Pancreas (tissue), 10 donors: Measurements from ENCODE around the gene B3GAT1. TPM values are rescaled to one million over a fixed set of nuclear protein-coding genes. Genes with fewer than 3 reads are reported as not detected.

Experiments
- ATAC-seq, 4 donors: fragments of 200-7000 bp; cut with Tn5 transposase; one replicate each; pipeline versions ENCODE4 v1.8.0 to v1.9.1; 2020; ENCODE audit warnings: mild to moderate bottlenecking in 4 of 4, moderate library complexity in 4 of 4
- DNase-seq, 6 donors: peaks; one replicate each; pipeline ENCODE4 v3.0.0-alpha.2; 2020
- FAIRE-seq: peaks from 2 replicates; lab custom pipeline; 2012; peaks lifted over from hg19 to GRCh38; lab: Jason Lieb, UNC
- H3K27ac ChIP-seq, 4 donors: fragments of 200-600 bp; sonication (generic); 1 replicate in 3 of 4; 2 replicates in 1 of 4; pipeline versions ENCODE4 v1.5.0 to v1.8.0; 2020
- H3K27me3 ChIP-seq, 4 donors: fragments of 200-600 bp; one replicate each; pipeline ENCODE4 v1.8.0; 2021
- H3K36me3 ChIP-seq, 3 donors: fragments of 200-600 bp; sonication (generic) in 1 of 3; one replicate each; pipeline versions ENCODE4 v1.5.0 to v1.8.0; 2020 to 2021
- H3K4me1 ChIP-seq, 3 donors: fragments of 200-600 bp; one replicate each; pipeline ENCODE4 v1.8.0; 2021
- H3K4me3 ChIP-seq, 4 donors: fragments of 200-600 bp; sonication (generic) in 2 of 4; one replicate each; pipeline versions ENCODE4 v1.5.0 to v1.8.0; 2020 to 2021
- H3K9me3 ChIP-seq, 4 donors: fragments of 200-600 bp; one replicate each; pipeline ENCODE4 v1.8.0; 2021
- WGBS, 2 donors: extraction: QIAGEN DNeasy Blood & Tissue Kit; methylation state at CpG; one replicate each; pipeline ENCODE4 v1.1.7; 2013; 5-methylcytosine and 5-hydroxymethylcytosine counted together
- intact Hi-C, 3 donors: fragments of 100-400 bp; cut with DNase I; formaldehyde crosslinking; loops; one replicate each; pipeline versions ENCODE4 v1.11.1 to v1.14.2; 2022
- polyA plus RNA-seq, 2 donors: library from polyadenylated mRNA; stranded (reverse); fragments of 200-250 nt; gene quantifications; one replicate each; pipeline ENCODE4 v1.2.3, GENCODE V29; 2013
- total RNA-seq, 6 donors: library from RNA; stranded (reverse); fragmentation: NEBNext Ultra II Directional in 4 of 6; extraction: Animal tissue kit (Norgen Biotek cat#: 25700) in 4 of 6; gene quantifications; one replicate each; pipeline versions ENCODE4 v1.2.1 to v1.2.4, GENCODE V29; 2021 to 2023
- TF ChIP-seq, protein P1 (sequence below), 4 donors: fragments of 200-600 bp; sonication (generic) in 3 of 4; IDR thresholded peaks; one replicate each; pipeline versions ENCODE4 v1.5.0 to v1.8.0; 2021; ENCODE audit warnings: antibody characterized with exemption in 4 of 4
- donor health status: healthy with polysubstance abuse.
- donor health status: DM: no; HTN: no; CAD: no; lungs with moderate emphysema.
- donor health status: DM: no; HTN: no; CAD: no.
- donor health status: control.
- donor health status: control.
- donor health status: Bipolar disorder and iron deficiency.
- donor health status: DM: yes; HTN: yes; CAD: no.
- donor health status: DM: no; HTN: no; CAD: no.
- donor health status: DM: no; HTN: no; CAD: no.
- donor health status: DM: yes; HTN: yes; CAD: no.

The B3GAT1 gene
- total and polyA plus RNA-seq, 8 donors, result 0.08 to 1.3 (median 0.20) TPM

DNA sequence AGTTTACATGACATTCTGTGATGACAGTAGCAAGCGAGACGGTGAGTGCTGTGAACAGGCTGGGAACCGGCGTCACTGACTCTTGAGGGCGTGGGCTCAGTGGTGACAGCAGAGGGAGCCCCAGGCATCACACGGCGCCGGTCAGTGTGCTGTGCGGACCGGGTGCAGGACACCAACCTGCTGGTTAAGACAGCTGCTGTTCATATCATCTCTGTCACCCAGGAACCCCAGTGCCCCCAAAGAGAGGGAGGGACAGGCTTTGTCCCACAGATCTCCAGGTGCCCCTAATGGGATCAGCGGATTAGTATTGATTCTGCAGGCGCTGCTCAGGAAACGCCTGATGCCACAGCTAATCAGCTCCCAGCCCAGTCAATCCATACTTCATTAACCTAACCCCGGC, 18.4 kb downstream of the B3GAT1 start:
- 10 to 20% methylated on average over 14 of the region's 14 CpGs for WGBS, 2 donors
- TF ChIP-seq, protein P1, sequence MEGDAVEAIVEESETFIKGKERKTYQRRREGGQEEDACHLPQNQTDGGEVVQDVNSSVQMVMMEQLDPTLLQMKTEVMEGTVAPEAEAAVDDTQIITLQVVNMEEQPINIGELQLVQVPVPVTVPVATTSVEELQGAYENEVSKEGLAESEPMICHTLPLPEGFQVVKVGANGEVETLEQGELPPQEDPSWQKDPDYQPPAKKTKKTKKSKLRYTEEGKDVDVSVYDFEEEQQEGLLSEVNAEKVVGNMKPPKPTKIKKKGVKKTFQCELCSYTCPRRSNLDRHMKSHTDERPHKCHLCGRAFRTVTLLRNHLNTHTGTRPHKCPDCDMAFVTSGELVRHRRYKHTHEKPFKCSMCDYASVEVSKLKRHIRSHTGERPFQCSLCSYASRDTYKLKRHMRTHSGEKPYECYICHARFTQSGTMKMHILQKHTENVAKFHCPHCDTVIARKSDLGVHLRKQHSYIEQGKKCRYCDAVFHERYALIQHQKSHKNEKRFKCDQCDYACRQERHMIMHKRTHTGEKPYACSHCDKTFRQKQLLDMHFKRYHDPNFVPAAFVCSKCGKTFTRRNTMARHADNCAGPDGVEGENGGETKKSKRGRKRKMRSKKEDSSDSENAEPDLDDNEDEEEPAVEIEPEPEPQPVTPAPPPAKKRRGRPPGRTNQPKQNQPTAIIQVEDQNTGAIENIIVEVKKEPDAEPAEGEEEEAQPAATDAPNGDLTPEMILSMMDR (IDR thresholded peaks at IDR 0.05), result no peak
- Histone ChIP-seq H3K27ac (no peak overlapping the region), H3K9me3 (no peaks in the 10 kb centered on the region), H3K27me3 (no peaks in the 10 kb centered on the region), H3K4me3 (no peak overlapping the region), H3K4me1 (no peaks in the 10 kb centered on the region), H3K36me3 (no peaks in the 10 kb centered on the region)
- ATAC-seq, result peak in 3 of 4 donors; percentile 63 to 79 (median 73)
- DNase-seq, result peak in 2 of 6 donors; percentile 18 to 41
- intact Hi-C loops, result no loop called here
- no peak for FAIRE-seq

DNA sequence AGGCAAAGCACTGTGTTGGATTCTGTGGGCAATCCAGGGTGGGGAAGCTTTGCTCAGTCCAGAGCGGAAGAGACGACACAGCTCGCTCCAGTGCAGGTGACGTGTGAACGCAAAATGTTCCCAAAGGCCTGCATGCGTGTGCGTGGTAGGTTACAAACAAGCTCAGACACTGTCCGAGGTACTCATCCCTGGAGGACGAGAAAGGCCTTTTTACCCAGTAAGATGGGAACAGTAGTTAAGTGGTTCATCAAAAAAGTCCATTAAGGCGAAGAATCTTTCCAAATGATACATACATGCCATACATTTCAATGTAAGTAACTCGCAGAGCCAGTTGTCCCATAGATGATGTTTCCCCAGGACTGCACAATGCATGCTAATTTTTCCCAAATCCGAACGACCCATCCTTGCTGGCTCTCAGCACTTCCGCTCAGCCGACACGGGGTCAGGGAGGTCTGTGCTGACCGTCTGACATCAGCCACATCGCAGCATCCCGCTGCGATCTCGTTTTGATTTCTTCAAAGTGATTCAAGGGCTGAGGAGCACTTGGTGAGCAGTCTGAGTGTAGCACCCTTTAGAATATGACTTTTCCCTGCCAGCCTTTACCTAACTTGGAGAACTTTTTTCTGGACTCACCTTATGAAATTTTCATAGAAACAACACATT, 19.0 kb downstream of the B3GAT1 start:
- TF ChIP-seq, protein P1 (IDR thresholded peaks at IDR 0.05), result no peak
- no peaks in the 10 kb centered on the region for H3K36me3 ChIP-seq
- no peak for FAIRE-seq
- WGBS, 2 donors, result 72 to 75% methylated on average over 21 of the region's 21 CpGs
- no peak overlapping the region for H3K4me3 ChIP-seq
- no peaks in the 10 kb centered on the region for H3K4me1 ChIP-seq
- no peak overlapping the region for H3K27ac ChIP-seq
- H3K27me3 ChIP-seq, result no peaks in the 10 kb centered on the region
- ATAC-seq, result no peak
- no peaks in the 10 kb centered on the region for H3K9me3 ChIP-seq
- intact Hi-C loops, result no loop called here
- peak in 1 of 6 donors; percentile 7 for DNase-seq

DNA sequence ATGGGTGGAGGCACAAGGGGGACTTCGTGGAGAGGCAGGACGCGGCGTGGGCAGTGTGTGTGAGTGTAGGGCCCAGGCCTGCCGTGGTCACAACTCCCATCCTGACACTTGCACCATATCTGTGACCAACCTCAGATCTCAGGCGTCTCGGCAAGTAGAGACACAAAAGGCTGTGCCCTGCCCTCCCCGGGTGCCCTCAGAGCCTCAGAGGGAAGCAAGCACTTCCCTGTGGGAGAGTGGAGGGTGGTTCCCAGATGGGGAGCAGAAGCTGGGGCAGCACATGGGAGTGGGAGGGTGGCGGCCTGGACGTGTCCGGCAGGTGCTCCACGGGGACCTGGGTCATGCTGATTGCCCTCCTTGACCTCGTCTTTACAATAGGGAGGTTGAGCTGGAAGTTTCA, 20.4 kb downstream of the B3GAT1 start:
- intact Hi-C loops, result no loop called here
- peak in 2 of 6 donors; percentile 4 to 46 for DNase-seq
- Histone ChIP-seq H3K27ac (no peak overlapping the region), H3K27me3 (no peaks in the 10 kb centered on the region), H3K4me3 (no peak overlapping the region), H3K36me3 (no peaks in the 10 kb centered on the region), H3K9me3 (no peaks in the 10 kb centered on the region), H3K4me1 (no peaks in the 10 kb centered on the region)
- WGBS, 2 donors, result 67 to 74% methylated on average over 13 of the region's 13 CpGs
- no peak for FAIRE-seq
- TF ChIP-seq, protein P1 (IDR thresholded peaks at IDR 0.05), result no peak
- ATAC-seq, result no peak

DNA sequence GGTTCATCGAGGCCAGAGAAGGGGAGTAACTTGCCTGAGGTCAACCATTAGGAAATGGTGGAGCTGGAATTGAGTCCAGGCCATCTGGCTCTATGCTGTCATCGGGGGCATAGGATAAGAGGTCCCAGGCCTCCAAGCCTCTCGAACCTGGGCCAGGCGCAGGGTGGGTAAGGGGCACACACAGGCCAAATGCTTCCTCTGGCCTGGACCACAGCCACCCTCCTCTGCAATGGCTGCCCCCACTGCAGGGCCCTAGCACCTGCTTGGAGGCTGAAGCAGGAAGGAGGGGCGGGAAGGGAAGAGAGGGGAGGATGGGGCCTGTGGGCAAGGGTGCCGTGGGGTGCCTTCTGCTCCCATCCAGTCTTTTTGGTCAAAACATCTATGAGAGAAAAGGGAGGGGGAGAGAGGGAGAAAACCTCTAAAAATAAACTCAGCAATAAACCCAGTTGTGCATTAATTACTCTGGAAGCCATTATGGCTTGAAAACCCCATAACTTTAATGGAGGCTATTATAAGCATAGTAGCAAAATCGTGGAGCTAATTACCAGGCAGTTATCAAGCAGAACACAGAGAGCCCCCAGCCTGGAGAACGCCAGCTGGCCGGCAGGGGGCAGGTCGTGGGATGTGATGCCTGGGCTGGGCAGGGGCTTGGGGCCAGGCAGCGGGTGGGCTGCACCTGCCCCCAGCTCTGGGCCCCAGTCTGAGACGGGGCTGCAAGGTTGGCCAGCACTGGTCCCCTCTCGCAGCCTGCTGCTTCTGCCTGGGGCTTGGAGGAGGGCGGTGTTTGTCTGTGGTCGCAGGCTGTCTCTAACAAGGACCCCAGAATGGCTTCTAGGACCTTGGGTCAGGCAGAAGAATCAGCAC, 21.1 kb downstream of the B3GAT1 start:
- ATAC-seq (no peak), DNase-seq (peak in 2 of 6 donors; percentile 3 to 35), FAIRE-seq (no peak)
- Histone ChIP-seq H3K4me3 (no peak overlapping the region), H3K27me3 (no peaks in the 10 kb centered on the region), H3K9me3 (no peaks in the 10 kb centered on the region), H3K27ac (no peak overlapping the region), H3K4me1 (no peaks in the 10 kb centered on the region), H3K36me3 (no peaks in the 10 kb centered on the region)
- 62 to 78% methylated on average over 15 of the region's 15 CpGs for WGBS, 2 donors
- intact Hi-C loops, result no loop called here
- TF ChIP-seq, protein P1 (IDR thresholded peaks at IDR 0.05), result no peak
